ENCODE data around the gene SIRT2. TPM values are rescaled to one million over a fixed set of nuclear protein-coding genes. Genes with fewer than 3 reads are reported as not detected.
"Not testable (repeated sequence)": the region's sequence is repeated elsewhere in the genome, so short reads cannot be mapped to it uniquely, and the experiment has no call there.

The SIRT2 gene
- total RNA-seq, 1 experiment from 2014 or later, result 8.4 TPM

- not testable (repeated sequence) for H3K27me3 ChIP-seq (ENCODE audit: insufficient read depth, low read length); H3K4me1 ChIP-seq (ENCODE audit: insufficient read depth, low read length); H3K23ac ChIP-seq (ENCODE audit: insufficient read length, low read depth, low read length); H4K20me1 ChIP-seq (ENCODE audit: control insufficient read depth, insufficient read depth, insufficient read length); H3K4me3 Mint-ChIP-seq; H3K27me3 Mint-ChIP-seq (ENCODE audit: low read depth); H3K18ac ChIP-seq (ENCODE audit: insufficient read length, low read depth, low read length); H2BK120ac ChIP-seq (ENCODE audit: low read depth, low read length, poor library complexity, severe bottlenecking); H3K4me2 ChIP-seq (ENCODE audit: insufficient read depth, insufficient read length, low read length); H3K9me3 ChIP-seq (ENCODE audit: control insufficient read depth, low read depth, low read length); H4K5ac ChIP-seq (ENCODE audit: insufficient read length, low read depth, low read length); H3K79me1 ChIP-seq (ENCODE audit: insufficient read depth, low read depth, low read length, poor library complexity, severe bottlenecking); H3K56ac ChIP-seq (ENCODE audit: insufficient read length, low read depth, low read length); H3K9ac ChIP-seq (ENCODE audit: extremely low read depth, insufficient read length, low read length); H4K91ac ChIP-seq (ENCODE audit: insufficient read length, low read depth, low read length); H2BK5ac ChIP-seq (ENCODE audit: insufficient read length, low read length); H2BK12ac ChIP-seq (ENCODE audit: insufficient read length, low read depth, low read length); H3T11ph ChIP-seq (ENCODE audit: low read length); DNase-seq; H2AFZ ChIP-seq (ENCODE audit: low read length); H2AK5ac ChIP-seq (ENCODE audit: insufficient read length, low read length); H3K27ac ChIP-seq (ENCODE audit: insufficient read length, low read depth, low read length); H3K14ac ChIP-seq (ENCODE audit: insufficient read depth, low read length); H2BK15ac ChIP-seq (ENCODE audit: low read depth, low read length); H3K27ac Mint-ChIP-seq; H2BK20ac ChIP-seq (ENCODE audit: low read depth, low read length, poor library complexity, severe bottlenecking); H3K79me2 ChIP-seq (ENCODE audit: insufficient read depth, low read length); H3K4ac ChIP-seq (ENCODE audit: low read depth, low read length); H4K8ac ChIP-seq (replicated peaks; ENCODE audit: insufficient read length, low read depth, low read length)
- Mint-ChIP-seq H3K4me1 (peaks cover 15 to 22% of the 10 kb centered on the region in 2 experiments), H3K36me3 (ENCODE audit: insufficient read depth in 1 of 3, low read depth in 3 of 3) (peaks cover 4 to 14% (median 5%) of the 10 kb centered on the region in 3 experiments), H3K9me3 (peaks cover 22% of the 10 kb centered on the region in 2 experiments)
- no CpG with 5 or more reads among the region's 3 CpGs for WGBS (ENCODE audit: extremely low coverage, insufficient read length, low lambda C conversion rate)
- H3K23me2 ChIP-seq (ENCODE audit: insufficient read length, low read depth, low read length, poor library complexity, severe bottlenecking), result peaks cover 18% of the 10 kb centered on the region
Measured at GRCh38 chr19:38854961-38855360, 44.5 kb downstream of the SIRT2 start.

Measured in H9 (cell line).